GM12875 (cell line): ENCODE measurements around the gene DGAT2.

Experiments
- H3K4me3 ChIP-seq: one replicate; pipeline ENCODE4 v1.5.1; 2011; ENCODE audit warnings: low read depth, low read length, control low read depth
- CTCF ChIP-seq: IDR thresholded peaks from 2 replicates; pipeline ENCODE4 v1.5.1; 2011; ENCODE audit warnings: low read depth, mild to moderate bottlenecking, control low read depth, inconsistent platforms, low read length, moderate library complexity, borderline replicate concordance; ENCODE audit not compliant: insufficient read depth

Gene DGAT2

GRCh38 chr11:75795276-75796090 is 26.9 kb downstream of the DGAT2 start:
- no peak overlapping the region for H3K4me3 ChIP-seq
- TF ChIP-seq CTCF, result no peak

GRCh38 chr11:75796091-75796435 is 27.5 kb downstream of the DGAT2 start:
- no peak overlapping the region for H3K4me3 ChIP-seq
- TF ChIP-seq CTCF, result no peak

- no peak overlapping the region for H3K4me3 ChIP-seq
- TF ChIP-seq CTCF, result no peak
Measured at GRCh38 chr11:75797116-75797515, 28.5 kb downstream of the DGAT2 start.

- no peak for TF ChIP-seq CTCF
- no peak overlapping the region for H3K4me3 ChIP-seq
Measured at GRCh38 chr11:75797792-75798191, 29.2 kb downstream of the DGAT2 start.

- no peak for TF ChIP-seq CTCF
- no peak overlapping the region for H3K4me3 ChIP-seq
Measured at GRCh38 chr11:75800136-75800675, 31.6 kb downstream of the DGAT2 start.

GRCh38 chr11:75800728-75801361 is 32.3 kb downstream of the DGAT2 start:
- no peak overlapping the region for H3K4me3 ChIP-seq
- TF ChIP-seq CTCF, result no peak
